GDM1 (cell line): ENCODE measurements around the gene F10.
"Not testable (repeated sequence)": the region's sequence is repeated elsewhere in the genome, so short reads cannot be mapped to it uniquely, and the experiment has no call there.

Experiments
- DNase-seq: peaks from one replicate; lab custom pipeline; 2025; lab: John Stamatoyannopoulos, UW

Gene F10

GRCh38 chr13:113122550-113123225 lies at the start of gene F10:
Gene F10, plus strand, starts transcription at chr13:113122799. Its CDS starts 57 bp downstream, at chr13:113122856.
- no peak for DNase-seq

DNA sequence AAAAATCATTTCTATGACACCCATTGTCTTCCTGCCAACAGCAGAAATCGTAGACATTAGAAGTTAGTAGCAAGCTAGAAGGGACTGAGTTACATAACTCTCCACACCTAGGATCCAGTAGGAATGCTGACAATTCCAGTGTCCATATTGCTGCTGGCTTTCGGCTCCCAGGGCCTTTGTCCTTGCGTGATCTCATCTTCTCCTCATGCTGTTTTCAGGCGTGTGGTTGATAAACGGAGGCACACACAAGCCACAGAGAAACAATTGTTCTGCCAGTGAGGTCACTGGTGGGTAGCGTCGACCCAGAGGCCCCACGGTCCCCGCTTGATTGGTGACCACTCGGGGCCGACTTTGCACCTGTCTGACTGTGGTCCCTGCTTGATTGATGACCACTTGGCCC lies 48.7 kb upstream of the F10 start:
- DNase-seq: no peak

DNA sequence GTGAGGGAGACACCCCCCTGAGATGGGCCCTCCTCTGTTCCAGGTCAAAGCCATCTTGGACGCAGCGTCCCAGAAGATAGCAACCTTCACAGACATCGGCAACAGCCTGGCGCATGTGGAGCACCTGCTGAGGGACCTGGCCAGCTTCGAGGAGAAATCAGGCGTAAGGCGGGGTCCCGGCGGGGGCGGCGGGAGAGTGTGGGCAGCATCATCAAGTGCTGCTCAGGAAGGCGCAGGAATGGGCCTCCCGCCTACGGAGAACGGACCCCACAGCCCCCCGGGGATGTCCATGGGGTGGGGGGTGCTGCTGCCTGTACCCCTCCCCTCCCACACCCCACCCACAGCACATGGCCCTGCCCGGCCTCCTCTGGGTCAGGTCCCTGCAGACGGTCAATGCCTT lies 48.2 kb upstream of the F10 start:
- DNase-seq: no peak

GRCh38 chr13:113074876-113075275 lies 47.7 kb upstream of the F10 start:
- DNase-seq: no peak

DNA sequence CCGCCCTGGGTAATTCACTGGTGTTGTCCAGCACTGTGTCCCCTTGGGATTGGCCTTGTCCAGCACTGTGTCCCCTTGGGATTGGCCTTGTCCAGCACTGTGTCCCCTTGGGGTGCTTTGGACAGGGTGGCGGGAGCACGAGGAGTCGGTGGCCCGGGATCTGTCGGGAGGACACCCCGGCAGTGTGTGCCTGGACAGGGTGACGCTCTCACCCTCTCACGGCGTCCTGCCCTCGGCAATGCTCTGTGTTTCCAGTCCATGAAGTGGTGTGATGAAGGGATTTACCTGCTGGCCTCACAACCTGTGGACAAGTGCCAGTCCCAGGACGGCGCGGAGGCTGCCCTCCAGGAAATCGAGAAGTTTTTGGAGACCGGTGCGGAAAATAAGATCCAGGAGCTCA lies 46.9 kb upstream of the F10 start:
- DNase-seq: no peak

- no peak for DNase-seq
These were observed 45.8 kb upstream of the F10 start for GRCh38 chr13:113076681-113077401.

DNA sequence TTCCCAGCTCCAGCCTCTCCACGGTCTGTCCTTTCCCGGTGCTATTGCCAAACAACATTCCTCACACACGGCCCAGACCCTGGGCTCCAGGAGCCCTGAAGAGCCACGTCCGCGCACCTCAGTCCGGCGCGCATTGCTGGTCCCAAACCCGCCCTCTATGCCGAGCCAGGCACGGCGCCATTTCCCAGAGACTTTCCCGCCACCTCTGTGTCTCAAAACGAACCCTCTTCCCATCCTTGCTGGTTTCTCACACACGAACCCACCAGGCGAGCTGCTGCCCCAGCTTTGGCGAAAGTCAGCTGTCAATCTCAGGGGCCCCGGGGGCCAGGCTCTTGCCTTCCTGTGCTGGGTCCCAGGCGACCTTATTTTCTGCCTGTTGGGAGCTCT lies 45.0 kb upstream of the F10 start:
- no peak for DNase-seq

DNA sequence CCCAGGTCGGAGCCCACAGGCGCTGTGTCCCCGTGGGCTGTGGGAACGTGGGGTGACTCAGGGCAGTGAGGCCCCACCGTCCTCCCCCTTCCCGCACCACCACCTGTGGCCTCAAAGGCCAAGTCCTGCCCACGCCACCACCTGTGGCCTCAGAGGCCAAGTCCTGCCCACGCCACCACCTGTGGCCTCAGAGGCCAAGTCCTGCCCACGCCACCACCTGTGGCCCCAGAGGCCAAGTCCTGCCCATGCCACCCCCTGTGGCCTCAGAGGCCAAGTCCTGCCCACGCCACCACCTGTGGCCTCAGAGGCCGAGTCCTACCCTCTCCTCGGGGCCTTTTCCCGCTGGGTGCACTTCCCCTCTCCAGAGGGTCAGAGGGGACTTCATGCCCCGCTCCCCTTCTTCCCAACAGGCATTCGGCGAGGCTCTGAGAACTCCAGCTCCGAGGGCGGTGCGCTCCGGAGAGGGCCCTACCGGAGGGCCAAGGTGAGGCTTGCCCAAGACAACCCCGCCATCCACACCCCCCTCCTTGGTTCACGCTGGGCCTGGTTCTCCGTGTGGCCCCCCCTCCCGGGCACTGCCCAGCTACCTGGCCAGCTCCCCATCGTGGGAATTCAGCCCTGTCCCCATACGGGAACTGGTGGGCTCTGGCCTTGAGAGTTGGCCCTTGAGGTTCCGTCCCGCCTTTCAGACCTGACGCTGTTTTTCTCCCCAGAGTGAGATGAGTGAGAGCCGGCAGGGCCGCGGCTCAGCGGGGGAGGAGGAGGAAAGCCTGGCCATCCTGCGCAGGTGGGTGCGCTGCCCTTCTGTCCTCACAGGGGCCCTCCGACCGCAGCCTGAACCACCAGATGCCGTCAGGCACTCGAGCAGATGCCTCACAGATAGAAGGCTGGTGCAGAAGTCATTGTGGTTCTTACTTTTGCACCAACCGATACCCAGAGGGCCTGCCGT lies 44.4 kb upstream of the F10 start:
- DNase-seq: no peak

DNA sequence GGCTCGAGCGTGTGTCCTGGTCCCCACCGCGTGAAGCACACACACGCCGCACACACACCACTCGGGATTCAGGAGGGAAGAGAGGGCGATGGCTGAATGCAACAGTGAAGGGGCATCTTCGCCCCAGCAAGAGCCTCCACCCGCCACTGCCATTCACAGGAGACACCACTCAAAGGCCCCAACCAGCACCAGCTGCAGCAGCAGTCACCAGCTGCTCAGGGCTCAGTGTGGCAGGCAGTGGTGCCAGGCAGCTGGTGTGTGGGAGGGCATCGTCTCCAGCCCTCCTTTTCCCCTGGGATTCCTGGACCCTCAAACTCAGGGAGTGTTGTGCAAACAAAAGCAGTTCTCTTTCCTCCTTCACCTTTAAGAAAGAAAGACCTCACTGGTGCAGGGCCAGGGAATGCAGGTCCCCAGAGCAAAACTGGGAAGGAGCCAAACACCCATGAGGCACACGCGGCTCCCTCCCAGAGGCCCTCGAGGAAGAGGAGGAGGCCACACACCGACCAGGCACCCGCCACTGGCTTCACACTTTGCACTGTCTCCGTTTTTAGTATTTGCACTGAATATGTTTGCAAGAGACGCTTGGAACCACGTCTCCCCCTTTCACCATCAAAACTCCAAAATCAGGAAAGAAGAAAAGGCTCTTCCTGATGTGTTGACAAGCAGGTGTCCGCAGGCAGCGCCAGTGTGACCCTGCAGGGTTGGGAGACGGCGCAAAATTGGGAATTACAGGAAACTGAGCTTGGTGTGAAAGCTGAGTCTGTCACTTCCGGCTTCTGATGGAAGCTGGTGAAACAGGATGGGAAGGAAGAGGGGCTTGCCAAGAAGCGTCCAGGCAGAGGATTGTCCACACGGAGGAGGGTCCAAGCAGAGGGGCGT lies 43.5 kb upstream of the F10 start:
- no peak for DNase-seq

GRCh38 chr13:113079781-113080080 lies 42.9 kb upstream of the F10 start:
- not testable (repeated sequence) for DNase-seq

GRCh38 chr13:113080361-113080831 lies 42.2 kb upstream of the F10 start:
- DNase-seq: no peak

DNA sequence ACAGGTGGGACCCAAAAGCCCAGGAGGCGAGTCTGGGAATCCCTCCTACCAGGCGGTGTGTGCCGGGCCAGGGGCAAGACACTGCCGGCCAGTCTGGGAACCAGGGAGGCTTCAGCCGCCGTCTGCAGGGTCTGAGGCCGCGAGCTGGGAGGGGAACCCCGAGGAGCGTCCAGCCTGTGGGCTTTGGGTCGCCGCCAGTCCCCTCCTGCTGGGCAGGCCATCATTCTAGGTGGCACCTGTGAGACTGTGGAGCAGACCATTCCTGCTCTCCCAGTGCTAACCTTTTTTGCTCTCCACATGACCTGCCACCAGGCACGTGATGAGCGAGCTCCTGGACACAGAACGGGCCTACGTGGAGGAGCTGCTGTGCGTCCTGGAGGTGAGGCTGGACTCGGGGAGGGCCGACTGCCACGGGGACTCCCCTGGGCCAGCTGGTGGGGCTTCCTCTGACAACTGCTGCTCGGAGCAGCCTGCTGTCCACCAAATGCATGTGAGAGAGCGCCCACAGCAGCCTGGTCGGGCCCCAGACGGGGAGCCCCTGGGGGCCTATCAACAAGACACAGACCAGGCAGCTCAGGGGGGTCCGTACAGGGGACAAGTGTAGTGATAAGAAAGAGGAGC lies 41.6 kb upstream of the F10 start:
- DNase-seq: no peak

DNA sequence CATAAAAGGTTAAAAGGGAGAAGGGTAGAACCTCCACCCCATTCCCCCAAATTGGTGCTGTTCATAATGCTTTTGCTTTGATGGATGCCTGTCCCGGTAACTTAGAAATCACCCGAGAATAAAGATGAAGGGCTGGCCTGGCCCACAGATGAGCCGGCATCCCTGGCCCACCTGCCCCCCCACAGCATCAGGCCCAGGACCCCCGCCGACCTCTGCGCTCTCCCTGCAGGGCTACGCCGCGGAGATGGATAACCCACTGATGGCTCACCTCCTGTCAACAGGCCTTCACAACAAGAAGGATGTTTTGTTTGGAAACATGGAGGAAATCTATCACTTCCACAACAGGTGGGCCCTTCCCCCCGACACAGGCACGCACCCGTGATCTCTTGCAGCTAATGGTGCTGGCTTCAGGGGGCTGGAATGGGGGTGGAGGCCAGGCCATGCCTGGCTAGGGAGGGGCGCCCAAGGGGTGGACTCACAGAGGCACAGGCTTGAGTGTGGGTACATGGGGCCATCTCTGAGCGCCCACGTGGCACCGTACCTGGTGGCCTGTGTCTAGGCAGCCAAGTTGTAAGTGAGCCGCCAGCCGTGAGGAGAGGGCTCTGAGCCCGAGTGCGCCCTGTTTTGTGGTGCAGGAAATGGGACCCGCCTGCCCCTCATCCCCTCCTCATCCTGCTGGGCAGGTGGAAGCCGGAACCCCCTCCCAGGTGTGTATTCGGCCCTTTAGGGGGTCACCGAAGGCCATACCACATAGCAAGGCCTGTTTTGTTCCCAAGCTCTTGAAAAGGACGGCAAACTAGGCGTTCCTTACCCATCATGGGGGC lies 40.2 kb upstream of the F10 start:
- DNase-seq: no peak

GRCh38 chr13:113083022-113083373 lies 39.6 kb upstream of the F10 start:
- no peak for DNase-seq

DNA sequence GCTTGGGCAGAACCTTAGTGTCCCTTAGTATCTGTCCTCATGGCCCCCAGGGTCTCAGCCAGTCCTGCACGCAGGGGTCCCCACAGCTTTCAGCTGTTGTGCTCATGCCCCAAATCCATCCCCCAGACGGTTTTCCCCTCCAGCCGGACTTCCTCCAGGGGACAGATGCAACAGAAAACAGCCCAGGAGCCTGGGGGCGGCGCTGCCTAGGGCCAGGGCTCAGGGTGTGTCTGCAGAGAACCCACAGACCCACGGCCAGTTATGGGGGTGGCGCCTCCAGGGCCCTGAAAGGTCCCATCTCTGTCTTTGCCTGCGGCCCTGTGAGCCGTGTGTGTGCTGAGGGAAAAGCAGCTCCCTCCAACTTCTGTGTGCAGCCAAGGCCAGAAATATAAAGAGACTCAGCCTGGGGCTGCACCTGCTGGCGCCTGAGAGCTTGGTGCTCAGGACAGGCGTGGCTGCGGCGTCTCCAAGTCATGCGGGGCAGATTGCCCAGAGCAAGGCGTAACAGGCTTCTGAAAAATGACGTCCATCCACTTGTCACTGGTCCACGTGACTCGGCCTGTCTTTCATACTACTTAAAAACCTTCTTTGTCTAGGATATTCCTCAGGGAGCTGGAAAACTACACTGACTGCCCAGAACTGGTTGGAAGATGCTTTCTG lies 39.1 kb upstream of the F10 start:
- no peak for DNase-seq

DNA sequence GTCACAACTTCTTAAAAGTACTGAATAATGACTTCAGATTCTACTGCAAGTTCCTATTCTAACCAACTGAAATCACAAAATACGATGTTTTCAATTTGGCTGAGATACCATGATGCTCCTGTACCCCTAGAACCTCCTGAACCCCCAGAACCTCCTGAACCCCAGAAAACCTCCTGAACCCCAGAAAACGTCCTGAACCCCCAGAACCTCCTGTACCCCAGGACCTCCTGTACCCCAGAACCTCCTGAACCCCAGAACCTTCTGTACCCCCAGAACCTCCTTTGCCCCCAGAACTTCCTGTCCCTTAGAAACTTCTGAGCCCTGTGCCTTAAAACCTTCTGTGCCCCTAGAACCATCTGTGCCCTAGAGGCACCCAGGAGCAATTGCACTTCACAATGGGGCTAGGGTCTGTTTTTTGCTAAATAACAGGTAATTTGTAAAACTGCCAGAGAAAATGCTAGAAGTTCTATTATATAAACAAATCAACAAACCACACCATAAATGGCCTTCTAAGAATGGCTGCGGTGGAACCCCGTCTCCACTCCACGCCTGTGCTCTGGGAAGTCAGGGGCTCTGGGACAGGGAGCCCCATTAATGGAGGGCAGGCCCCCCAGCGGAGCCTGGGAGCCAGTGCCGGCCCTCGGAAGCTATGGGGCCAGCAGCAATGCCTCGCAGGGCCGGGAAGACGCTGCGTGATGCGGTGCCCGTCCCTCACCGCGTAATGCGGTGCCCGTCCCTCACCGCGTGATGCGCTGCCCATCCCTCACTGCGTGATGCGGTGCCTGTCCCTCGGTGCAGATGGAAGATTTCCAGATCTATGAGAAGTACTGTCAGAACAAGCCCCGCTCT lies 38.3 kb upstream of the F10 start:
- no peak for DNase-seq

- DNase-seq: no peak
These were observed 37.6 kb upstream of the F10 start for GRCh38 chr13:113084943-113085540.

- no peak for DNase-seq
These were observed 36.4 kb upstream of the F10 start for GRCh38 chr13:113086031-113086750.
